ENCODE results near the gene IWS1.
"Not testable (repeated sequence)": the region's sequence is repeated elsewhere in the genome, so short reads cannot be mapped to it uniquely, and the experiment has no call there.

The IWS1 gene

DNA sequence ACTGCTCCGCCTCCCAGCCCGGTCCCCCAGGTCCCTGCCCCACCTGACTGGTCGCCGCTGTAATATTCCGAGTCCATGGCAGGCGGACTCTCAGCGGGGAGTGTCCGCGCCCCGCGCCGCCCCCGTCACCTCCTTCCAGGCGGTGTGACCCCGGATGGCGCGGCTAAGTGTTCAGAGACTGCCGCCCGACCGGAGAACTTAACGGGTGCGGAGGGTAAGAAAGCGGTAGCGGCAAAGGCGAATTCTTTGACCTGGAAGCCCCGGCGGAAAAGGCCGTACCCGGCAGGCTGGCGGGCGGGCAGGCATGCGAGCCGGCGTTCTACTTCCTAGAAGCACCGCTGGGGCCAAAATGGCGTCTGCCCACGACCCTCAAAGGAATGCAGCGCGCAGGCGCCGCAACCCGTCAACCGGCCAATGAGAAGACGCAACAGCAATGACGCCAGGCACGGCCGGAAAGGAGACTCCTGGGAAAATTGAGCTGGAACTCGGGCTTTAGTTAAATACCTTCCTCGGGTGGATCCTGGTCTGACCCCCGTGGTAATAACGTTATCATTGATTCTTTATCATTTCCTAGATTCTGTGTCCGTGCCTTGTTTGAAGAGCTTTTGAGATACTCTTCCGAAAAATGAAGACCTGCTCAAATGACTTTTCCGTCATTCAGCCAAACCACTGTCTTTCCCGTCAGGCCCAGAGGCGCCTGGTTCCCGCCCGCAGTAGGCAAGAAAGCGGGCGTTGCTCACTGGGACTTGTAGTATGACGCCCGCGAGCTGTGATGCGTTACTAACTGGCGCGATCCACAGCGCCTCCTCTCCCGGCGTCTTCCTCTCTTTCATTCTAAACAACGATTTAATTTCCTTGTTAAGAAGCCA lies at the start of gene IWS1:
Gene IWS1, minus strand, starts transcription at position 358 of the 869 bp plus-strand sequence. Its CDS starts 281 bp downstream, at position 77.
- DNase-seq (ENCODE audit: low read depth) = peak; percentile 87

DNA sequence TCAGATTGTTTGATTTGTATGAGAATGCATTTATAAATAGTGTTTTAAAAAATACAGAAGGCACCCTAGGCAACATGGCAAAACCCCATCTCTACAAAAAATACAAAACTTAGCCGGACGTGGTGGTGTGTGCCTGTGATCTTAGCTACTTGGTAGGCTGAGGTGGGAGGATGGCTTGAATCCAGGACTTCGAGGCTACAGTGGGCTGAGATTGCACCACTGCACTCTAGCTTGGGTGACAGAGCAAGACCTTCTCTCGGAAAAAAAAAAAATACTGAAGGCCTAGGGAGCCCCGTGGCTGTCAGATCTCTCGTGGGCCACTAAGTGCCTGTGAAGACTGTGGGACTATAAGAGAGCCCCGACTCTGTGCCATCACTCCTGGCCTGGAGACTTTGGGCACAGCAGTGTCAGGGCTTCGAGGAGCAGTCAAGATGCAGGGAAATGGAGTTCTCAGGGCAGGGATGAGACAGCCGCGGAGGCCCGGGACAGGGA lies 49.7 kb upstream of the IWS1 start:
- no peak for DNase-seq (ENCODE audit: low read depth)

DNA sequence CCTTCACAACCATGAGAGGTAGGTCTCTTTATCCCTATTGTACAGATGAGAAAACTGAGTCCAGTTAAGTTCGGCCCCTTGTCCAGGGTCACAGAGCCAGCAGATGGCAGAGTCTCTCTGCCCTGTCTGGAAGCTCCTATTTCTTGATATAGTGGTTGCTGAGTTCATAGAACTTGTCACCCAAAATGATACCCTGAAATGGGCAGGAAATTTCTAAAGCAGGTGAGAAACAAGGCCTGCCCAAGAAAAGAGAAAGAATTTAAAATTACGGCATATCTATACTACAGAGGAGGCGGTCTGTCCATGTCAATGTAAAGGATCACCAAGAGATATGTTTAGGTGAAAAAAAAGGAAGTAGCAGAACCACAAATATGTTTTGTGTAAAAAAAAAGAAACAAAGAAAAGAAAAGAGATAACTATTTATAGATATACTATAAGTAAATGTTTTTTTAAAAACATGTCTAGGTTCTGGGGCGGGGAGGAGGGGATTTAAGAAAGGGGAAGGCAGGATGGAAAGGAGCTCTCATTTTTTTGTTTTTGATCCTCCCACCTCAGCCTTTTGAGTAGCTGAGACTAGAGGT lies 49.0 kb upstream of the IWS1 start:
- no peak for DNase-seq (ENCODE audit: low read depth)

DNA sequence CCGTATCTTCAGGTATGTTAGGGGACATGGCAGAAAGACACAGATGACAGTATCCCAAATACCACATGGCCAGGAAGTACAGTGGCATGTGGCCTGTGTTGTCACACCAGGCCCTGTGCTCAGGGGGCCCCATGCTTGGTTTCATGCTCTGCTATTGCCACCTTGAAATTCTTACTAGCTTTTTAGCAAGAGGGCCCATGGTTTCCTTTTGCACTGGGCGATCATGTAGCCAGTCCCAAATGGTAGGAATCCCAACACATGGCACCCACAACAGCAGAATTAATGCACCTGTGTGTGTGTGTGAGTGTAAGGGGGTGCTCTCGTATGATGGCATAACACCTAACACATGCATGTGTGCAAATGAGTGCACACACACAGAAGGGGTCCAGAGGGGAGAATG lies 48.4 kb upstream of the IWS1 start:
- no peak for DNase-seq (ENCODE audit: low read depth)

DNA sequence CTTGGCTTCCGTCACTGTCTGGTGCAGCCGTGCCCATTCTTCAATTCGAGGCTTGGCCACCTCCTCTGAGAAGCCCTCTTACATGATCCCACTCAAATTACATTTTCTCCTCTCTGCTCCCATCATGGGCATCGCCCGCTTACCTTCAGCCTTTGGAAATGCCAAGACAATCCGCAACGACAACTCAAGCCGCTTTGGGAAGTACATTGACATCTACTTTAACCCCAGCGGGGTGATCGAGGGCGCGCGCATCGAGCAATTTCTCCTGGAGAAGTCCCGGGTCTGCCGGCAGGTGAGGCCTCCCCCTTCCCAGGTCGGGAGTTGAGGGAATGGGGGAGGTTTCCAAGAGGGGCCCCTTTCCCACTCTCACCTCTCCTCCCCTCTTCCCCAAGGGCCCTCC lies 47.5 kb upstream of the IWS1 start:
- DNase-seq (ENCODE audit: low read depth) = no peak

DNA sequence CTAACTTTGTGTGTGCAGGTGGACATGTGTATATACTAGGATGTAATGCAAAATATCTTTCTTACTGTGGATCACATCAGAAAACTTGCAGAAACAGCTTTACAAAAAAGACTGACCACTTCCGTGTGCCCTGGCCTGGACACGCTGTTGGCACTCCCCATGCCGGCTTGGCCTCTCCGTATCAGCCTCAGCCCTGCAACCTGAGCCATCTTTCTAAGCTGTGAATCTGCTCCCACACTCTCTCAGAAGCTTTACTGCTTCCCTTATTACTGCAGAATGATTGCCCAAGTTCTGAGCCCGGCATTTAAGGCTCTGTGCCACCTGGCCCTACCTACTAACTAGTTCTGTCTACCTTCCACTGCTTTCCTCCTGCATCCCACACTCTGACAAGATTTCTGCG lies 47.0 kb upstream of the IWS1 start:
- no peak for DNase-seq (ENCODE audit: low read depth)

DNA sequence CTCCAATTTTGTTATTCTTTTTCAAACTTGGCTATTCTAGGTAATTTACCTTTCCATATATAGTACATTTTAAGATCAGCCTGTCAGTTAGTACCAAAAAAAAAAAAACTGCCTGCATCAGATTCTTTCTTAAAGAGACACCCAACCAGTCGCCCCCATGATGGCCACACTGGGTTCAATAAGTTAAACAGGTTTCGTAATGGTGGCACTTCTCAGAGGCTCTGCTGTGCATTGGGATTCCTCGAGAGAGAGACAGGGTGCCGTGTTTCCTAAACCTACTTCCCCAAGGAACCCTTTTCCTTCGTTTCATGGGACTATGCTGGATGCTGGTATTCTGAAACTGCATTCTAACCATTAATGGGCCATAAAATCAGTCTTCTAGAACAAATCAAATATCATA lies 46.6 kb upstream of the IWS1 start:
- no peak for DNase-seq (ENCODE audit: low read depth)

DNA sequence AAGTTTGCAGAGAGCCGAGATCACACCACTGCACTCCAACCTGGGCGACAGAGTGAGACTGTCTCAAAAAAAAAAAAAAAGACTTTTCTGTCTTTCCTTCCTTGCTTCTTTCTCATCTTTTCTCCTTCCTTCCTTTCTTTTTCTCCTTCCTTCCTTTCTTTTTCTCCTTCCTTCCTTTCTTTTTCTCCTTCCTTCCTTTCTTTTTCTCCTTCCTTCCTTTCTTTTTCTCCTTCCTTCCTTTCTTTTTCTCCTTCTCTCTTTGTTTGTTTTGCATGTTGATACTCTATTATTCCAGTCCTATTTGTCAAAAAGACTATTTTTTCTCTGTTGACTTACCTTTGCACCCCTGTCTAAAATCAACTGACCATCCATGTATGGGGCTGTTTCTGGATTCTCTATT lies 46.1 kb upstream of the IWS1 start:
- not testable (repeated sequence) for DNase-seq (ENCODE audit: low read depth)

DNA sequence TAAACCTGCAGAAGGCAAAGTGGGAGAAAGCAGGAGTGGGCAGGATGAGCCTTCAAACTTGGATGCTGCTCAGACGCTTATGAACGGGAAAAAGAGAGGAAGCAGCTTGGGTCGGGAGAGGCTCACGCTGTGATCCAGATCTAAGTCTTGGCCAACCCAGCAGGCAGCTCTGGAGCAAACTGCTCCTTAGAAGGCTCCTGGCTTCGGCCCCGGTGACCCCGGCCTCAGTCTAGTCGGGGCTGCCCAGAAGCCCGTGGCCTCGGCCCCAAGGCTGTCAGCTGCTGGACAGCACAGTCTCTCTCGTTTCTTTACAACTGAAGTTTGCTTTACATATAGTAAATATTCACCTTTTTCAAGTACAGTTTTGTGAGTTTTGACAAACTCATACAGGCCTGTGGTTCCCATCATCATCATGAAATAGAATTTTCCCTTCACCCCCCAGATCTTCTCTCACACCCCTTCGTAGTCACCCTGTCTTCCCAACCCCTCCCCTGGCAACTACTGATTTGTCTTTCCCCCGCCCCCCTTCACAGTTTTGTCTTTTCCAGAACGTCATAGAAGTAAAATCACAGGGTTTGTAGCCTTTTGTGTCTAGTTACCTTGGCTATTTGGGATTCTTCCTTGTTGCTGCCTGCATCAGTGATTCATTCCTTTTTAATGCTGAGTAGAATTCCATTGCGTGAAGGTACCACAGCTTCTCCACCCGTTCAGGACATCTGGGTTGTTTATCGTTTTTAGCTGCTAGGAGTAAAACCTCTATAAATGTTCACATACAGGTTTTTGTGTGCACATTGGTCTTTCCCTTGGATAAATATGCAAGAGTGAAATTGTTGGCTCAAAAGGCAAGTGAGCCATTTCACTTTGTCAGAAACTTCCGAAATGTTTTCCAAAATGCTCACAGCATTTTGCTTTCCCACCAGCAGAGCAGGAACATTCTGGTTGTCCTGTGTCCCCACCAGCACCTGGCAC lies 44.3 kb upstream of the IWS1 start:
- no peak for DNase-seq (ENCODE audit: low read depth)

DNA sequence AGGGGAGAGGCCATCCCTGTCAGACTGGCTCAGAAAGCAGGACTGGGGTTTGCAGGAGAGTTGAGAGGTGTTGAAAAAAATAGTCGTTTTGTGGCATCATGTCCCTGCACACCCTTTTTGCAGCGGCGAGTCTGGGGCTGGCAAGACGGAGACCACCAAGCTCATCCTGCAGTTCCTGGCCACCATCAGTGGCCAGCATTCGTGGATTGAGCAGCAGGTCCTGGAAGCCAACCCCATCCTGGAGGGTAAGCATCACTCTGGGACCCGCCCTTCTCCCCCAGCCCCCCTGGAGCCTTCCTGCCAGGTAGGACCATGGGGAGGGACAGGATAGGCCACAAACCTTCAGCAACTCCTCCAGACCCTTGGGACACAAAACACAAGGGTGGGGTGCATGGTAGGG lies 43.4 kb upstream of the IWS1 start:
- no peak for DNase-seq (ENCODE audit: low read depth)

DNA sequence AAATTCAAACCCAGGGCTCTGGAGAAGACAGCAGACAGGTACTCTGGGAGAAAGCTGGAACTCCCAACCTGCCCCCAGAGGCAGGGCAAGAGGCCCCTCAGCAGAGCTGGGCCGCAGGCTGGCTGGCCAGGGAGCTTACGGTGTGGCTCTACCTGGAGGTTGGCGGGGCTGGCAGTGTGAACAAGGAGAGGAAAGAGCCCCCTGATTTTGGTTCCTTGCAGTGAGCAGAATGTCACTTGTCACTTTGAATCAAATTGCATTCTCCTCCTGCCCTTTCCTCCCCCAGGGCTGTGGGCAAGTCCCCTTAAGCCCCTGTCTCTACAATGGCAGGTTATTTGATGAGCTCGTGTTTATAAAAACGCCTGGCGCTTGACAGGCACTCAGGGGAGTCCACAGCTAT lies 41.8 kb upstream of the IWS1 start:
- DNase-seq (ENCODE audit: low read depth) = no peak

DNA sequence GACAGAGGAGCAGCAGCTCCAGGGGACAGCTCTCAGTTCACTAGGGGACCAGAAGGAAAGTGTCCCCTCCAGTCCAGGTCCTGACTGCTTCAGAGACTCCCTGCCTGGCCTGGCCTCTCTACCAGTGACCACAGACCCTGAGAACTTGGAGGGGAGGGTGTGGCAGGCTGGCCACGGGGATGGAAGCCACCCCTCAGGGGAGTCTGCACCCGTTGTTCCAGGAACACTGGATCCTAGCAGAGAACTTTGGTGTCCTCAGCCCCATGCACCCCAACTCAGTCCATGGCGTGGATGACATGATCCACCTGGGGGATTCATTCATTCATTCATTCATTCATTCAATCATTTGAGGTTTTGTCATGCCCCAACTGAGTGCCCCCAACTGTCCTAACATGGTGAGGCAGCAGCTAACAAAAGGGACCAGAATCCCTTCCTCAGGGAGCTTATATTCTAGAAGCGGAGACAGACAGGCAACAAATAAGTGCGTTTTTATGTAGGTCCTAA lies 41.1 kb upstream of the IWS1 start:
- DNase-seq (ENCODE audit: low read depth) = no peak

DNA sequence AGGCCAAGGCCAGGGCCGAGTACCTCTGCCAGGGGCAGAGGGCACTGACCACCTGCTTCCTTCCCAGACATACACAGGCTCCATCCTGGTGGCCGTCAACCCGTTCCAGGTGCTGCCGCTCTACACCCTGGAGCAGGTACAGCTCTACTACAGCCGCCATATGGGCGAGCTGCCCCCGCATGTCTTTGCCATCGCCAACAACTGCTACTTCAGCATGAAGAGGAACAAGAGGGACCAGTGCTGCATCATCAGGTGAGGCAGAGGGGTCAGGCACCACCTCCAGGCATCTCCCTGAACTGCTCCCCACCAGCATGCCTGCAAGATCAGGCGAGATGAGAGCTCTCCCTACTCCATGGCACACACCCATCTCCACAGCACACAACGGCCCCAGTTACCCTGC lies 40.3 kb upstream of the IWS1 start:
- DNase-seq (ENCODE audit: low read depth) = no peak

DNA sequence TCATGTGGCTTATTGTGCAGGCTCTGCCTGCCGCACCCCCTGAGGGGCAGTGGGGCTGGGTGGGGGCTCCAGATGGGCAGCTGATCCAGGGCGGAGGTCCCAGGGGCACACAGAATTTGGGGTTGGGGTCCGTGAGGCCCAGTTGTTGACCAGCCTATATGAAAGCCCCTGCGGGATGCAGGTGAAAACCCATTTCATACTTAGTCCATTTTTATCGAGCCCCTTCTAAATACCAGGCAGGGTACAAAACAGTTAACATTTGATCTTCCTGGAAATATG lies 39.8 kb upstream of the IWS1 start:
- no peak for DNase-seq (ENCODE audit: low read depth)

DNA sequence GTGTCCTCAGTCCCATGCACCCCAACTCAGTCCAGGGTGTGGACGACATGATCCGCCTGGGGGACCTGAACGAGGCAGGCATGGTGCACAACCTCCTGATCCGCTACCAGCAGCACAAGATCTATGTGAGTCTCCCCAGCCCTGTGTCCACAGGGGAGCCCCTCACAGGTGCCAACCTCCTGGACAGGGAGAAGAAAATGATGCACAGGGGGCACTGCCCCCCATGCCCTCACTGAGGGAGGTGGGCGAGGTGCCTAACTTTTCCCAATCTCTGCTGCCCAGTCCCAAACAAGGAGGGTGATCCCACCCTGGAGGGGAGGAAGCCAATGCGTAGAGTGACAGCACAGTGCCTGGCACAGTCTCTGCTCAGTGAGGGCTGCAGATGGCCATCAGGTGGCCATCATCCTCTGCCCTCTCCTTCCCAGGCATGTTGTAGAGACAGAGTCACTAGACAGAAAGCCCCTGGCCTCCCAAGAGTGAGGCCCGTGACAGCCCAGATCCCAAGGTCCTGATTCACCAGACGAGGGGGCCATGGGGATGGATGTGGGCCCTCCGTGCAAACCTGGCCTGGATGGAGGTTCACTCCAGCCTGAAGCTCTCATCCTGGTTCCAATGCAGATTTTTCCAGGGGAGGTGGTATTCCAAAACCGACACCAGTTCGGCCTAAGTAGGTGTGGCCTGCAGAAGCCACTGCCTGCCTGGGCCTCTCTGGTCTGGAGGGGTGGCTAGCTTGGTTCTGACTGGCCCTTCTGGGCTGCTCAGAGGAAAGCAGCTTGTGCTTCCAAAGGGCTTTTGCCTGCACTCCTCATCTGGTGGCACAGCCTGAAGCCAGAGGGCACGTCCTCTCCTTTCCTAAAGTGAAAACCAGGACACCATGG lies 39.2 kb upstream of the IWS1 start:
- no peak for DNase-seq (ENCODE audit: low read depth)

DNA sequence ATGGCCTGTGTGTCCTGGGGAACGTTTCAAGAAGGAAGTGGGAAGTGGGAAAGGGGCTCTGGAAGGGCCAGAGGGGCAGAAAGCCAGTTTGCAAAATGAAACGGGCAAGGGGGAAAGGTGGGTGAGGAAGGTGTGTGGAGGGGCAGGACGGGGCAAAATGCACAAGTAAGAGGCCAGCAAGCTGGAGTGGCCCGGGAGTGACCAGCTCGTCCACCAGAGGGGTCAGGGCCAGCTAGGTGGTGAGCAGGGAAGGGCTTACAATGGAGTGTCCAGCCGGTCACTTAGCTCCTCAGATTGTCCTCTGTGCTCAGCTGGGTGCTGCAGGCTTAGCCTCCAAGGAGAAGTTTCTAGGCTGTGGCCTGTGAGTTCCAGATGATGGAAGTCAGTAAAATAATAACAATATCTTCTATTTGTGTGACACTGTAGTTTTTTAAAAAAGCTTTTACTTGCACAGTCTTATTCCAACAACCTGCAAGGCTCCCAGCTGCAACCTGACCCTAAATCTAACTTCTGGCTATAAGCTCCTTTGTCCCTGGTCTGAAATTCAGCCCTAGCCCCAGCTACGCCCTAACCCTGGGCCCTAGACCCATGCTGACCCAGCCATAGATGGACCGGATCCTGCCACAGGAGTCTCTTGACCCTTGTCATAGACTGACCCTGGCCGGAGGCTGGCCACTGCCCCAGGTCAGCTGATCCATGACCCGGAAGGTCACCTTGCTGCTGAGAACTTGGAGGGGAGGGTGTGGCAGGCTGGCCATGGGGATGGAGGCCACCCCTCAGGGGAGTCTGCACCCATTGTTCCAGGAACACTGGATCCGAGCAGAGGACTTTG lies 38.4 kb upstream of the IWS1 start:
- no peak for DNase-seq (ENCODE audit: low read depth)

DNA sequence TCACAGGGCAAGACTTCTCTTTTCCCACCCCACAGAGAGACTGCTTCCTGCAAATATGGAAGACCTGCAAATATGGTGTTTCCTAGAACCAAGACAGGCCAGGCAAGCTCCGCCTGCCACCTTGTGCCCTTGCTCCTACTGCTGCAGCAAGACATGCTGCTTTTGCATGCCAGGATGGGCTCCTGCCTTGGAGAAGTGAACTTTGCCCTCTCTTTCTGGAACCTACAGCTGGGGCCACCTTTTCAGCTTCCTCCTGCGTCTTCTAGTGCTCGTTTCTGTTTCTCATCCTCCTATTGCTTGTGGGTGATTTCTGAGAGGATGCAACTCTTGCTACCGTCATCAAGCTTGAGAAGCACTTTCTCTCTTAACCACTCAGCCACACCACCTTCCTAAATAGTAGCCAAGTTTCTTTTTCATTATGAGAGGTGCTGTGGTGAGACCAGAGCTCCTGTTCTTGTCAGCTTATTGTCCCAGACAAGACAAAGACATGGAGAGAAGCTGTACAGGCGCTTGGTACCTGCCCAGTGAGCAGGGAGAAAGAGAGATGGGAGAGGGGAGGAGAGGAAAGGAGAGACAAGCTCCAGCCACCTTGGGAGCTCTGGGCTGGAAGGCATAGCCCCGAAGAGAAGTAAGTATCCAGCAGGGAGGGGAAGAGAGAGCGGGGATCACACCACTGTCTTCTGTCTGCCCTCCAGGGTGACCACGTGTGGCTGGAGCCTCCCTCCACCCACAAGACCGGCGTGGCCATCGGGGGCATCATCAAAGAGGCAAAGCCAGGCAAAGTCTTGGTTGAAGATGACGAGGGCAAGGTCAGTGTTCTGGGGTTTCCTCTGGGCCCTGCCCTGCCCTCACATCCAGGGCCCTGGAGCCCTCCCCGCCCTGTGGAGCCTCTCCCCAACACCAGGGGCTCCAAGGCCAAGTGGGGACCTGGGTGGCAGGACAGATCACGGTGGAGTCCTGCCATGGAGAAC lies 37.5 kb upstream of the IWS1 start:
- no peak for DNase-seq (ENCODE audit: low read depth)

DNA sequence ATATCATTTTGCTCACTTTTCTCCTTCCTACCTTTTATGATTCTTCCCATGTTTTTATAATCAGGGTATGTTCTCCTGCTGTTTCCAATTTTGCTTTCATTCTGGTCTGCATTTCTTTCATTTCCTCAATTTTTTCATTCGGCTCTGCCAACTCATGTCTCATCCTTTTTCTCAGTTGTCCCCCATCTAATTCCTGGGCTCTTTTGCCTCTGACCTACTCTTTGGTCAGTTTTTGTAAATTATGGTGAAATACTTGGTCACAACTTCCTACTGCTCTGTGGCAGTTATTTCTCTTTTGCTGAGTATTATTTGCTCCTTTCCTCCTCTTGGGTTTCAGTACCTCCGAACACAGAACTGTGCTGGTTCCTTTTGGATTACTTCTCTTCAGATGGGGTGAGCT lies 36.6 kb upstream of the IWS1 start:
- DNase-seq (ENCODE audit: low read depth) = no peak

DNA sequence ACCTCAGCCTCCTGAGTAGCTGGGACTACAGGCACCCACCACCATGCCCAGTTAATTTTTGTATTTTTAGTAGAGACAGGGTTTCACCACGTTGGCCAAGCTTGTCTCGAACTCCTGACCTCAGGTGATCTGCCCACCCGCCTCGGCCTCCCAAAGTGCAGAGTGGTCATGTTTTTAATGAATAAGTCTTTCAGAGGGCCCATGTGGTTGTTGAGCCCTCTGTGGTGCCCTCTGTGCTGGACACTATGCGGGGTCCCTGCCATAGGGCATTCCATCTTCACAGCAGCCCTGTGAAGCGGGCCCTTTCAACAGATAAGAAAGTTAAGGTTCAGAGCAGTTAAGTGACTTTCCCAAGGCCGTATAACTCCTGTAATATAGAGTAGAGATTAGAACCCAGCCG lies 35.1 kb upstream of the IWS1 start:
- DNase-seq (ENCODE audit: low read depth) = no peak

DNA sequence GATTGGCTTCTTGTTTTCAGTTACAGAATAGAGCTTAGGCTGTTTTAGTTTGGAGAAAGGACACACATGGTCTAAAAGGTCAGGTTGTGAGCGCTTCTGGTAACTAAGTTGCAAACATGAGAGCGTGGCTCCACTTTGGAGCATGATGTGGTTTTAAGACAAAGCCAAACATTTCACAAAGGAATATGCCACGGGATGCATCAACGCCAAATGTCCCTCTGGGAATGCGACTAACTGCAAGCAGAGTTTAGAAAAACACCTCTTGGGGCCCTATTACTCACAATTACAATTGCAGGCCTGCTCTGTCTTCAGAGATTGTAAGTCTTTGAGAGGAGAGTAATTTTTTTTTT lies 34.6 kb upstream of the IWS1 start:
- DNase-seq (ENCODE audit: low read depth) = no peak

Measured in activated T-helper 1 cell treated with Interleukin-2 at 50 U/mL for 16 hours (primary cell).